WTC11 (cell line): Measurements from ENCODE around the gene UPF1. TPM values are rescaled to one million over a fixed set of nuclear protein-coding genes. Genes with fewer than 3 reads are reported as not detected.

Experiments
- ATAC-seq: fragments of 200-7000 bp; cut with Tn5 transposase; 2 replicates; pipeline ENCODE4 v1.10.0; 2021; ENCODE audit warnings: mild to moderate bottlenecking, moderate library complexity
- CTCF ChIA-PET: fragments of 300-600 bp; sonication (Branson Sonifier 250); formaldehyde crosslinking; loops from one replicate; lab custom pipeline; 2021; ENCODE audit warnings: antibody characterized with exemption; lab: Charles Lee
- POLR2A ChIA-PET: fragments of 350-600 bp; sonication (Branson Sonifier 250); formaldehyde crosslinking; loops from one replicate; lab custom pipeline; 2021; ENCODE audit warnings: antibody characterized with exemption; lab: Charles Lee
- DNase-seq: peaks from one replicate; pipeline ENCODE4 v3.0.0; 2021; ENCODE audit warnings: low spot score
- H3K27ac Mint-ChIP-seq: 2 replicates; pipeline ENCODE4 v1.8.0; 2021; ENCODE audit warnings: mixed read lengths
- H3K27me3 Mint-ChIP-seq: 2 replicates; pipeline ENCODE4 v1.8.0; 2021; ENCODE audit warnings: low read depth, mild to moderate bottlenecking, moderate library complexity, mixed read lengths
- H3K36me3 Mint-ChIP-seq: 2 replicates; pipeline ENCODE4 v1.8.0; 2021; ENCODE audit warnings: mixed read lengths
- H3K4me1 Mint-ChIP-seq: 2 replicates; pipeline ENCODE4 v1.8.0; 2022; ENCODE audit warnings: mixed read lengths
- H3K4me3 Mint-ChIP-seq: 2 replicates; pipeline ENCODE4 v1.8.0; 2021; ENCODE audit warnings: mild to moderate bottlenecking, moderate library complexity, mixed read lengths
- H3K9me3 Mint-ChIP-seq: 2 replicates; pipeline ENCODE4 v1.8.0; 2021; ENCODE audit warnings: mixed read lengths
- ATF1 ChIP-seq: sonication (generic); formaldehyde crosslinking; IDR thresholded peaks from 2 replicates; pipeline ENCODE4 v1.8.1; 2023; ENCODE audit warnings: mild to moderate bottlenecking, moderate library complexity, missing genetic modification reagents
- CREB1 ChIP-seq: sonication (generic); formaldehyde crosslinking; IDR thresholded peaks from 2 replicates; pipeline ENCODE4 v1.8.0; 2023; ENCODE audit warnings: mild to moderate bottlenecking, missing genetic modification reagents
- EMX1 ChIP-seq: fragments of 250-450 bp; sonication (Bioruptor Pico); IDR thresholded peaks from 2 replicates; pipeline ENCODE4 v1.8.0; 2021; ENCODE audit warnings: mild to moderate bottlenecking
- ESRRA ChIP-seq: sonication (generic); formaldehyde crosslinking; IDR thresholded peaks from 2 replicates; pipeline ENCODE4 v1.8.1; 2022; ENCODE audit warnings: mild to moderate bottlenecking, missing genetic modification reagents, borderline replicate concordance
- FOXK1 ChIP-seq: sonication (generic); formaldehyde crosslinking; IDR thresholded peaks from 2 replicates; pipeline ENCODE4 v1.8.0; 2022; ENCODE audit warnings: mild to moderate bottlenecking, moderate library complexity, missing genetic modification reagents
- FOXP1 ChIP-seq: sonication (generic); formaldehyde crosslinking; IDR thresholded peaks from 2 replicates; pipeline ENCODE4 v1.8.0; 2022; ENCODE audit warnings: missing genetic modification reagents, mild to moderate bottlenecking, moderate library complexity, borderline replicate concordance
- HMGA2 ChIP-seq: fragments of 250-450 bp; sonication (Bioruptor Pico); IDR thresholded peaks from 2 replicates; pipeline ENCODE4 v1.4.0; 2021; ENCODE audit warnings: mild to moderate bottlenecking, moderate library complexity
- MYBL2 ChIP-seq: sonication (generic); formaldehyde crosslinking; IDR thresholded peaks from 2 replicates; pipeline ENCODE4 v1.8.1; 2023; ENCODE audit warnings: mild to moderate bottlenecking, moderate library complexity, missing genetic modification reagents
- NFYB ChIP-seq: sonication (generic); formaldehyde crosslinking; conservative IDR thresholded peaks from 2 replicates; pipeline ENCODE4 v1.8.0; 2022; ENCODE audit warnings: low read depth, missing genetic modification reagents
- OVOL2 ChIP-seq: fragments of 250-450 bp; sonication (Bioruptor Pico); IDR thresholded peaks from 2 replicates; pipeline ENCODE4 v1.9.0; 2021; ENCODE audit warnings: mild to moderate bottlenecking, borderline replicate concordance
- RORB ChIP-seq: fragments of 250-450 bp; sonication (Bioruptor Pico); IDR thresholded peaks from 2 replicates; pipeline ENCODE4 v1.9.0; 2021; ENCODE audit warnings: mild to moderate bottlenecking
- total RNA-seq: library from RNA; stranded (reverse); gene quantifications from 3 replicates; pipeline ENCODE4 v1.2.3, GENCODE V29; 2021
- TF ChIP-seq, protein P1 (sequence below): sonication (generic); formaldehyde crosslinking; IDR thresholded peaks from 2 replicates; pipeline ENCODE4 v1.8.0; 2023; ENCODE audit warnings: missing genetic modification reagents
- TF ChIP-seq, protein P2 (sequence below): fragments of 250-450 bp; sonication (Bioruptor Pico); IDR thresholded peaks from 2 replicates; pipeline ENCODE4 v1.9.0; 2021; ENCODE audit warnings: mild to moderate bottlenecking
- TF ChIP-seq, protein P3 (sequence below): sonication (generic); formaldehyde crosslinking; IDR thresholded peaks from 2 replicates; pipeline ENCODE4 v1.8.0; 2023; ENCODE audit warnings: mild to moderate bottlenecking, missing genetic modification reagents
- TF ChIP-seq, protein P4 (sequence below): sonication (generic); formaldehyde crosslinking; IDR thresholded peaks from 2 replicates; pipeline ENCODE4 v1.8.0; 2022; ENCODE audit warnings: mild to moderate bottlenecking, missing genetic modification reagents
- TF ChIP-seq, protein P5 (sequence below): sonication (generic); formaldehyde crosslinking; IDR thresholded peaks from 2 replicates; pipeline ENCODE4 v1.8.1; 2023; ENCODE audit warnings: mild to moderate bottlenecking, moderate library complexity, missing genetic modification reagents
- TF ChIP-seq, protein P6 (sequence below): sonication (generic); formaldehyde crosslinking; IDR thresholded peaks from 2 replicates; pipeline ENCODE4 v1.8.1; 2022; ENCODE audit warnings: mild to moderate bottlenecking, missing genetic modification reagents, moderate library complexity, borderline replicate concordance
- TF ChIP-seq, protein P7 (sequence below): sonication (generic); formaldehyde crosslinking; IDR thresholded peaks from 2 replicates; pipeline ENCODE4 v1.8.0; 2022; ENCODE audit warnings: mild to moderate bottlenecking, missing genetic modification reagents
- TF ChIP-seq, protein P8 (sequence below): fragments of 200-600 bp; IDR thresholded peaks from 2 replicates; pipeline ENCODE4 v1.8.0; 2022; ENCODE audit warnings: antibody characterized with exemption

UPF1 gene
- total RNA-seq, 1 experiment from 2014 or later, result 82.5 TPM

DNA sequence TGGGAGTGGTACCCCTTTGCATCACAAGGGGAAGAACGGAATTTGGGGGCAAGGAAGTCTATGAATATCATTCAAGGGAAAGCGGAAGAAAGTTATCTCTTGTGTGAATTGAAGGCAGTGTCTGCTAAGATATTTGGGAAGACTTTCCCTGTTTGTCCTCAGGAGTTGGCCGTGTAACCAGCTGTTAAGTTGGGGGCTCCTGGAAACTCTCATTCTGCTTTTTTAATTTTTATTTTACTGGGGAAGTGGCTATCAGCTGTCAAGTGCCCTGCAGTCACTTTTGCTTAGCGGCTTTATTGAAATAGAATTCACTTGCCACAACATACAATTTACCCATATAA lies 2.9 kb downstream of the UPF1 start:
- Mint-ChIP-seq H3K27me3 (peaks cover 13% of the 10 kb centered on the region), H3K36me3 (peaks cover 26% of the 10 kb centered on the region), H3K4me3 (peak overlapping the region; percentile 94), H3K27ac (peak overlapping the region; percentile 75; the same call in 1 of the 2 replicates), H3K4me1 (peaks cover 35% of the 10 kb centered on the region), H3K9me3 (no peaks in the 10 kb centered on the region)
- POLR2A ChIA-PET, result interaction anchor here (0.6 kb wide), 1 partner anchor 310 kb away, joined by 3 read pairs; no protein-coding TSS in a partner anchor
- TF ChIP-seq, protein P1, sequence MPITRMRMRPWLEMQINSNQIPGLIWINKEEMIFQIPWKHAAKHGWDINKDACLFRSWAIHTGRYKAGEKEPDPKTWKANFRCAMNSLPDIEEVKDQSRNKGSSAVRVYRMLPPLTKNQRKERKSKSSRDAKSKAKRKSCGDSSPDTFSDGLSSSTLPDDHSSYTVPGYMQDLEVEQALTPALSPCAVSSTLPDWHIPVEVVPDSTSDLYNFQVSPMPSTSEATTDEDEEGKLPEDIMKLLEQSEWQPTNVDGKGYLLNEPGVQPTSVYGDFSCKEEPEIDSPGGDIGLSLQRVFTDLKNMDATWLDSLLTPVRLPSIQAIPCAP (CRISPR knock-in tag), result no peak
- TF ChIP-seq, protein P2, sequence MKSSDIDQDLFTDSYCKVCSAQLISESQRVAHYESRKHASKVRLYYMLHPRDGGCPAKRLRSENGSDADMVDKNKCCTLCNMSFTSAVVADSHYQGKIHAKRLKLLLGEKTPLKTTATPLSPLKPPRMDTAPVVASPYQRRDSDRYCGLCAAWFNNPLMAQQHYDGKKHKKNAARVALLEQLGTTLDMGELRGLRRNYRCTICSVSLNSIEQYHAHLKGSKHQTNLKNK, result no peak
- TF ChIP-seq, protein P3, sequence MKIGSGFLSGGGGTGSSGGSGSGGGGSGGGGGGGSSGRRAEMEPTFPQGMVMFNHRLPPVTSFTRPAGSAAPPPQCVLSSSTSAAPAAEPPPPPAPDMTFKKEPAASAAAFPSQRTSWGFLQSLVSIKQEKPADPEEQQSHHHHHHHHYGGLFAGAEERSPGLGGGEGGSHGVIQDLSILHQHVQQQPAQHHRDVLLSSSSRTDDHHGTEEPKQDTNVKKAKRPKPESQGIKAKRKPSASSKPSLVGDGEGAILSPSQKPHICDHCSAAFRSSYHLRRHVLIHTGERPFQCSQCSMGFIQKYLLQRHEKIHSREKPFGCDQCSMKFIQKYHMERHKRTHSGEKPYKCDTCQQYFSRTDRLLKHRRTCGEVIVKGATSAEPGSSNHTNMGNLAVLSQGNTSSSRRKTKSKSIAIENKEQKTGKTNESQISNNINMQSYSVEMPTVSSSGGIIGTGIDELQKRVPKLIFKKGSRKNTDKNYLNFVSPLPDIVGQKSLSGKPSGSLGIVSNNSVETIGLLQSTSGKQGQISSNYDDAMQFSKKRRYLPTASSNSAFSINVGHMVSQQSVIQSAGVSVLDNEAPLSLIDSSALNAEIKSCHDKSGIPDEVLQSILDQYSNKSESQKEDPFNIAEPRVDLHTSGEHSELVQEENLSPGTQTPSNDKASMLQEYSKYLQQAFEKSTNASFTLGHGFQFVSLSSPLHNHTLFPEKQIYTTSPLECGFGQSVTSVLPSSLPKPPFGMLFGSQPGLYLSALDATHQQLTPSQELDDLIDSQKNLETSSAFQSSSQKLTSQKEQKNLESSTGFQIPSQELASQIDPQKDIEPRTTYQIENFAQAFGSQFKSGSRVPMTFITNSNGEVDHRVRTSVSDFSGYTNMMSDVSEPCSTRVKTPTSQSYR (CRISPR knock-in tag), result no peak
- TF ChIP-seq, protein P4, sequence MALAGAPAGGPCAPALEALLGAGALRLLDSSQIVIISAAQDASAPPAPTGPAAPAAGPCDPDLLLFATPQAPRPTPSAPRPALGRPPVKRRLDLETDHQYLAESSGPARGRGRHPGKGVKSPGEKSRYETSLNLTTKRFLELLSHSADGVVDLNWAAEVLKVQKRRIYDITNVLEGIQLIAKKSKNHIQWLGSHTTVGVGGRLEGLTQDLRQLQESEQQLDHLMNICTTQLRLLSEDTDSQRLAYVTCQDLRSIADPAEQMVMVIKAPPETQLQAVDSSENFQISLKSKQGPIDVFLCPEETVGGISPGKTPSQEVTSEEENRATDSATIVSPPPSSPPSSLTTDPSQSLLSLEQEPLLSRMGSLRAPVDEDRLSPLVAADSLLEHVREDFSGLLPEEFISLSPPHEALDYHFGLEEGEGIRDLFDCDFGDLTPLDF (CRISPR knock-in tag), result no peak
- no peak for TF ChIP-seq OVOL2 (CRISPR knock-in tag)
- no peak for TF ChIP-seq HMGA2 (CRISPR knock-in tag)
- TF ChIP-seq EMX1 (CRISPR knock-in tag), result no peak
- no peak for TF ChIP-seq FOXK1 (CRISPR knock-in tag)
- TF ChIP-seq, protein P5, sequence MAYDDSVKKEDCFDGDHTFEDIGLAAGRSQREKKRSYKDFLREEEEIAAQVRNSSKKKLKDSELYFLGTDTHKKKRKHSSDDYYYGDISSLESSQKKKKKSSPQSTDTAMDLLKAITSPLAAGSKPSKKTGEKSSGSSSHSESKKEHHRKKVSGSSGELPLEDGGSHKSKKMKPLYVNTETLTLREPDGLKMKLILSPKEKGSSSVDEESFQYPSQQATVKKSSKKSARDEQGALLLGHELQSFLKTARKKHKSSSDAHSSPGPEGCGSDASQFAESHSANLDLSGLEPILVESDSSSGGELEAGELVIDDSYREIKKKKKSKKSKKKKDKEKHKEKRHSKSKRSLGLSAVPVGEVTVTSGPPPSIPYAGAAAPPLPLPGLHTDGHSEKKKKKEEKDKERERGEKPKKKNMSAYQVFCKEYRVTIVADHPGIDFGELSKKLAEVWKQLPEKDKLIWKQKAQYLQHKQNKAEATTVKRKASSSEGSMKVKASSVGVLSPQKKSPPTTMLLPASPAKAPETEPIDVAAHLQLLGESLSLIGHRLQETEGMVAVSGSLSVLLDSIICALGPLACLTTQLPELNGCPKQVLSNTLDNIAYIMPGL, result no peak
- no peak for TF ChIP-seq MYBL2
- TF ChIP-seq, protein P6, sequence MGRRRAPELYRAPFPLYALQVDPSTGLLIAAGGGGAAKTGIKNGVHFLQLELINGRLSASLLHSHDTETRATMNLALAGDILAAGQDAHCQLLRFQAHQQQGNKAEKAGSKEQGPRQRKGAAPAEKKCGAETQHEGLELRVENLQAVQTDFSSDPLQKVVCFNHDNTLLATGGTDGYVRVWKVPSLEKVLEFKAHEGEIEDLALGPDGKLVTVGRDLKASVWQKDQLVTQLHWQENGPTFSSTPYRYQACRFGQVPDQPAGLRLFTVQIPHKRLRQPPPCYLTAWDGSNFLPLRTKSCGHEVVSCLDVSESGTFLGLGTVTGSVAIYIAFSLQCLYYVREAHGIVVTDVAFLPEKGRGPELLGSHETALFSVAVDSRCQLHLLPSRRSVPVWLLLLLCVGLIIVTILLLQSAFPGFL, result no peak
- no peak for TF ChIP-seq FOXP1 (CRISPR knock-in tag)
- TF ChIP-seq RORB (CRISPR knock-in tag), result no peak
- no peak for TF ChIP-seq NFYB
- TF ChIP-seq, protein P7, sequence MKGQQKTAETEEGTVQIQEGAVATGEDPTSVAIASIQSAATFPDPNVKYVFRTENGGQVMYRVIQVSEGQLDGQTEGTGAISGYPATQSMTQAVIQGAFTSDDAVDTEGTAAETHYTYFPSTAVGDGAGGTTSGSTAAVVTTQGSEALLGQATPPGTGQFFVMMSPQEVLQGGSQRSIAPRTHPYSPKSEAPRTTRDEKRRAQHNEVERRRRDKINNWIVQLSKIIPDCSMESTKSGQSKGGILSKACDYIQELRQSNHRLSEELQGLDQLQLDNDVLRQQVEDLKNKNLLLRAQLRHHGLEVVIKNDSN (CRISPR knock-in tag), result no peak
- TF ChIP-seq CREB1, result no peak
- TF ChIP-seq, protein P8, sequence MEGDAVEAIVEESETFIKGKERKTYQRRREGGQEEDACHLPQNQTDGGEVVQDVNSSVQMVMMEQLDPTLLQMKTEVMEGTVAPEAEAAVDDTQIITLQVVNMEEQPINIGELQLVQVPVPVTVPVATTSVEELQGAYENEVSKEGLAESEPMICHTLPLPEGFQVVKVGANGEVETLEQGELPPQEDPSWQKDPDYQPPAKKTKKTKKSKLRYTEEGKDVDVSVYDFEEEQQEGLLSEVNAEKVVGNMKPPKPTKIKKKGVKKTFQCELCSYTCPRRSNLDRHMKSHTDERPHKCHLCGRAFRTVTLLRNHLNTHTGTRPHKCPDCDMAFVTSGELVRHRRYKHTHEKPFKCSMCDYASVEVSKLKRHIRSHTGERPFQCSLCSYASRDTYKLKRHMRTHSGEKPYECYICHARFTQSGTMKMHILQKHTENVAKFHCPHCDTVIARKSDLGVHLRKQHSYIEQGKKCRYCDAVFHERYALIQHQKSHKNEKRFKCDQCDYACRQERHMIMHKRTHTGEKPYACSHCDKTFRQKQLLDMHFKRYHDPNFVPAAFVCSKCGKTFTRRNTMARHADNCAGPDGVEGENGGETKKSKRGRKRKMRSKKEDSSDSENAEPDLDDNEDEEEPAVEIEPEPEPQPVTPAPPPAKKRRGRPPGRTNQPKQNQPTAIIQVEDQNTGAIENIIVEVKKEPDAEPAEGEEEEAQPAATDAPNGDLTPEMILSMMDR, result no peak
- no peak for TF ChIP-seq ESRRA (CRISPR knock-in tag)
- no peak for TF ChIP-seq ATF1 (CRISPR knock-in tag)
- CTCF ChIA-PET, result interaction anchor here (1.0 to 4.7 kb wide), 2 partner anchors 13 to 373 kb away, joined by 3 to 64 read pairs; no protein-coding TSS in a partner anchor
- ATAC-seq, result no peak
- DNase-seq, result no peak
